Lower leg skin (tissue), 3 donors: Measurements from ENCODE around the gene MCAT.

Experiments used
- CTCF ChIP-seq, 3 donors: fragments of 450-650 bp; IDR thresholded peaks; one replicate each; pipeline ENCODE4 v1.5.1; 2016; ENCODE audit warnings: antibody characterized with exemption in 3 of 3, mild to moderate bottlenecking in 3 of 3, moderate library complexity in 2 of 3
- POLR2A ChIP-seq, 2 donors: fragments of 450-650 bp; IDR thresholded peaks; one replicate each; pipeline ENCODE4 v1.6.1; 2016 to 2017; ENCODE audit warnings: antibody characterized with exemption in 2 of 2, mild to moderate bottlenecking in 1 of 2, moderate library complexity in 1 of 2

- TF ChIP-seq CTCF (IDR thresholded peaks at IDR 0.05) = no peak
- TF ChIP-seq POLR2A (IDR thresholded peaks at IDR 0.05) = no peak
Observed at GRCh38 chr22:43129426-43130425, 13.5 kb downstream of the MCAT start.
